HG02571 (cell line): ENCODE measurements around the gene WDR37.
"Not testable (repeated sequence)": the region's sequence is repeated elsewhere in the genome, so short reads cannot be mapped to it uniquely, and the experiment has no call there.

Experiments used
- ATAC-seq: cut with Tn5 transposase; IDR thresholded peaks from one replicate; pipeline ENCODE4 v1.9.1; 2021; ENCODE audit warnings: mild to moderate bottlenecking, moderate library complexity; ENCODE audit not compliant: unreplicated experiment

Gene WDR37

GRCh38 chr10:1102831-1103230 is 46.6 kb downstream of the WDR37 start:
- no peak for ATAC-seq

GRCh38 chr10:1103551-1103950 is 47.4 kb downstream of the WDR37 start:
- no peak for ATAC-seq

- ATAC-seq: no peak
Measured at GRCh38 chr10:1104971-1105370, 48.8 kb downstream of the WDR37 start.

GRCh38 chr10:1107004-1107403 is 50.8 kb downstream of the WDR37 start:
- no peak for ATAC-seq

GRCh38 chr10:1107679-1108078 is 51.5 kb downstream of the WDR37 start:
- no peak for ATAC-seq

- ATAC-seq: no peak
Measured at GRCh38 chr10:1109795-1110673, 53.8 kb downstream of the WDR37 start.

GRCh38 chr10:1110674-1111119 is 54.5 kb downstream of the WDR37 start:
- ATAC-seq: no peak

GRCh38 chr10:1114315-1114714 is 58.1 kb downstream of the WDR37 start:
- ATAC-seq: no peak

- no peak for ATAC-seq
Measured at GRCh38 chr10:1114719-1115606, 58.8 kb downstream of the WDR37 start.

GRCh38 chr10:1115607-1115955 is 59.4 kb downstream of the WDR37 start:
- ATAC-seq: no peak

GRCh38 chr10:1116051-1116450 is 59.9 kb downstream of the WDR37 start:
- ATAC-seq: no peak

GRCh38 chr10:1116696-1117280 is 60.6 kb downstream of the WDR37 start:
- no peak for ATAC-seq

- no peak for ATAC-seq
Measured at GRCh38 chr10:1117651-1118050, 61.5 kb downstream of the WDR37 start.

- ATAC-seq: not testable (repeated sequence)
Measured at GRCh38 chr10:1118318-1118717, 62.1 kb downstream of the WDR37 start.

- ATAC-seq: no peak
Measured at GRCh38 chr10:1119027-1119426, 62.8 kb downstream of the WDR37 start.

GRCh38 chr10:1119501-1119900 is 63.3 kb downstream of the WDR37 start:
- ATAC-seq: no peak

- no peak for ATAC-seq
Measured at GRCh38 chr10:1120306-1120705, 64.1 kb downstream of the WDR37 start.

- no peak for ATAC-seq
Measured at GRCh38 chr10:1120801-1121211, 64.6 kb downstream of the WDR37 start.

- no peak for ATAC-seq
Measured at GRCh38 chr10:1121271-1121970, 65.2 kb downstream of the WDR37 start.

GRCh38 chr10:1122349-1122748 is 66.2 kb downstream of the WDR37 start:
- no peak for ATAC-seq

GRCh38 chr10:1123198-1123597 is 67.0 kb downstream of the WDR37 start:
- no peak for ATAC-seq
